ENCODE results near the gene RIMKLB.
"Not testable (repeated sequence)": the region's sequence is repeated elsewhere in the genome, so short reads cannot be mapped to it uniquely, and the experiment has no call there.

RIMKLB gene

GRCh38 chr12:8692573-8692972, 5.2 kb upstream of the RIMKLB start:
- no peak for DNase-seq (ENCODE audit: low read depth, low spot score)

GRCh38 chr12:8695116-8695515, 2.7 kb upstream of the RIMKLB start:
- DNase-seq (ENCODE audit: low read depth, low spot score): no peak

DNA sequence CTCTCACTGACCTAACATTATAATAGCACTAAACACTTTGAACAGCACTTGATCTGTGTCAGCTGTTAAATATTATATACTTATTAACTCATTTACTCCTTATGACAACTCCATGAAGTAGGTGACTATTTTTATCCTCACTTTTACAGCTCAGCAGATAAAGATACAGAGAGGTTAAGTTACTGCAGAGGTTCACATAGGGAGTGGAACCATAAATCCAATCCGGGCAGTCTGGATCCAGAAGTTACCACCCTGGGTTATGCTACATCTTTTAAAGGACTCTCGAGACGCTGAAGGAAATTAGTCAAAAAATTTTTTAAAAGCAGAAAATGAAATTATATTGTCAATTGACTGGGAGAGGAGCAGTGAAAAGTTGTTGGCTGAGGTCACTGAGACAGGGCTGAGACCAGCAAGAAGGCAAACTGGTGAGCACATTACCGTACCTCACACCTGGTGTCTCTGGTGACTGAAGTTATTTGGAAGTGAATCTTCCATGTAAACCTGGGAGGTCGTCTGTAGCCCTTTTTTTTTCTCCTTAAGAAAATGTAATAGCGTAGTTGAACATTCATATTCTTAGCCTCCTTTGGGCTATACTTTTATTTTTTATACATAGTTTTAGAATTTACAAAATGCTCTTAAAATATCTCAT, 1.2 kb upstream of the RIMKLB start:
- no peak for DNase-seq (ENCODE audit: low read depth, low spot score)

- DNase-seq (ENCODE audit: low read depth, low spot score): no peak
These were observed 693 bp upstream of the RIMKLB start for GRCh38 chr12:8697120-8697475.

GRCh38 chr12:8698132-8698851, 501 bp downstream of the RIMKLB start:
- no peak for DNase-seq (ENCODE audit: low read depth, low spot score)

DNA sequence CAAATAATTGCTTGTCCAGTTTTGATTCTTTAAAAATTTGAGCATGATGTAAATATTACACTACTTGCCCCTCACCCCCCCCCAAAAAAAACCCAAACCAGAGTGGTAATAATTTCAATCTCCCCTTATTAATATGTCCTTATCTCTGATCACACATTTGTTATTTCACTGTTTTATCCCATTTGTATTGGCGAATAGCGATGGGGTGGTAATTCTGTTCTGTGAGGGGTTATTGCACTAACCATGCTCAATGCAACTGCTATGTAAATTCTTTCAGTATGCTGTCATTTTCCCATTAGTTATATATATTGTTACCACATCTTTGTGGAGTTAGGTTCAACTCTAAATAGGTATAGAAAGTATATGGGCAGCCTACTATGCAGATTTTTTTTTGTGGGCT, 1.1 kb downstream of the RIMKLB start:
- no peak for DNase-seq (ENCODE audit: low read depth, low spot score)

- DNase-seq (ENCODE audit: low read depth, low spot score): no peak
These were observed 1.9 kb downstream of the RIMKLB start for GRCh38 chr12:8699714-8700113.

GRCh38 chr12:8701046-8701660, 3.4 kb downstream of the RIMKLB start:
- no peak for DNase-seq (ENCODE audit: low read depth, low spot score)

DNA sequence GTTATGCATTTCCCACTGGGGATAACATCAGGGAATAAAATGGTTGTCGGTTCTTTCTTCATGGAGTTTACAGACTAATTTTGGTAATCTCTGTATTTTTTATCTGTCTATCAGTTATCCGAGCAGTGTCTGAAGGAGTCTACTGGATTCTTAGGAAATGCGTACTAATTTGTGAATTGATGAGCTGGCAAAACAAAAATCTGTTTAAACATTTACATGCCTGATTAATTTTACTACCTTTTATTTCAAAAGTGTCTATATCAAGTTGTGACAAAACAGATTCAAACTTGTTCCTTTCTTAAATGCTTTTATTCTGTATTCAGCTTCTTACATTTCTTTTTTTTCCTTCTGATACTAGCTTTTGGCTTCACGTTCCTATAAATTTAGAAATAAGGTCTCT, 4.4 kb downstream of the RIMKLB start:
- DNase-seq (ENCODE audit: low read depth, low spot score): no peak

GRCh38 chr12:8709124-8709830, 11.5 kb downstream of the RIMKLB start:
- no peak for DNase-seq (ENCODE audit: low read depth, low spot score)

- no peak for DNase-seq (ENCODE audit: low read depth, low spot score)
These were observed 14.8 kb downstream of the RIMKLB start for GRCh38 chr12:8712572-8712971.

DNA sequence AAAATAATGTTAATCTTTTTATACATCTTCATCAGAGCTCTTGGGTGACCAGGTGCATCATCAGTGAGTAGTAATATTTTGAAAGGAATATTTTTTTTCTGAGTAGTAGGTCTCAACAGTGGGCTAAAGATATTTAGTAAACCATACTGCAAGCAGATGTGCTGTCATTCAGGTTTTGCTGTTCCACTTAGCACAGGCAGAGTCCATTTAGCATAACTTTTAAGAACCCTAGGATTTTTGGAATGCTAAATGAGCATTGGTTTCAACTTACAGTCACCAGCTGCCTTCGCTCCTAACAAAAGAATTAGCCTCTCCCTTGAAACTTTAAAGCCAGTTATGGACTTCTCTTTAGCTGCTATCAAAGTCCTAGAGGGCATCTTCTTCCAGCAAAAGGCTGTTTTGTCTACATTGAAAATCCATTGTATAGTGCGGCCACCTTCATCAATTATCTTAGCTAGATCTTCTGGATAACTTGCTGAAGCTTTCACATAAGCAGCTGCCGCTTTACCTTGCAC, 24.6 kb downstream of the RIMKLB start:
- no peak for DNase-seq (ENCODE audit: low read depth, low spot score)

DNA sequence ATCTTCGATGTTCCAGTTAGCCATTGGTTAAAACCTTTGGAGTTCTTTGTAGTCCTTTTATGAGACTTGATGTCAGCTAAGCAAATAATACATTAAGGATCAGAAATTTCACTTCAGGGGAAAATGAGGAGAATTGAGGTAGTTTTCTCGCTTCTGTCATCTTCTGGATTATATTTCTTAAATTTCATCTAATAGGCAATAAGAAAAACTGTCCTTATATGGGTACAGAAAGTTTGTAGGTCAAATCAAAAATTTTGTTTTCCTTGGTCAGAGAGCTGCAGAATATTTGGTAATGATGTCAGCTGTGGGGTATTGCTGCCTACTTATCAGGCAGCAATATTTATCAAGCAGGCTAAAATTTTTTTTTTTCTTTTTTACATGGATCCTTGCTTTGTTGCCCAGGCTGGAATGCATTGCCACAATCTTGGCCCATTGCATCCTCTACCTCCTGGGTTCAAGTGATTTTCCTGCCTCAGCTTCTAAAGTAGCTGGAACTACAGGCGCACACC, 37.1 kb downstream of the RIMKLB start:
- no peak for DNase-seq (ENCODE audit: low read depth, low spot score)

GRCh38 chr12:8742501-8742900, 44.7 kb downstream of the RIMKLB start:
- no peak for DNase-seq (ENCODE audit: low read depth, low spot score)

- DNase-seq (ENCODE audit: low read depth, low spot score): not testable (repeated sequence)
These were observed 45.3 kb downstream of the RIMKLB start for GRCh38 chr12:8743121-8743520.

DNA sequence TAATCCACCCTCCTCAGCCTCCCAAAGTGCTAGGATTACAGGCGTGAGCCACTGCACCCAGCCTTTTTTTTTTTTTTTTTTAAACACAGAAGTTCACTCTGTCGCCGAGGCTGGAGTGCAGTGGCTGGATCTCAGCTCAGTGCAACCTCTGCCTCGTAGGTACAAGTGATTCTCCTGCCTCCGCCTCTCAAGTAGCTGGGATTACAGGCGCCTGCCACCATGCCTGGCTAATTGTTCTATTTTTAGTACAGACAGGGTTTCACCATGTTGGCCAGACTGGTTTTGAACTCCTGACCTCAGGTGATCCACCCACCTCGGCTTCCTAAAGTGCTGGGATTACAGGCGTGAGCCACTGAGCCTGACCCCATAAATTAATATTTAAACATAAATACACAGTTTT, 47.8 kb downstream of the RIMKLB start:
- not testable (repeated sequence) for DNase-seq (ENCODE audit: low read depth, low spot score)

DNA sequence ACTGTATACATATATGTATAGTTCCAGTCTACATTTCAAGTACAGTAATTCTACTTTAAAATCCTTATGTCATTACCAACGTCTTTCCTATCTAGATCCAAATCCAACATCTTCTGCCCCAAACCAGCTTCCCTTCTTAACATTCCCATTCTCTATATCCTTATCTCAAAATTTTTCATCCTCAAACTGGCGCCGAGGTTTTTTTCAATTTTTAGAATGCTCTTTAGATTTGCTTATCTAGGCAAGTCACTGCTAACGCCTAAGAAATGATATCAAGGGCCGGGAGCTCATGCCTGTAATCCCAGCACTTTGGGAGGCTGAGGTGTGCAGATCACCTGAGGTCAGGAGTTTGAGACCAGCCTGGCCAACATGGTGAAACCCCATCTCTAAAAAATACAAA, 48.3 kb downstream of the RIMKLB start:
- no peak for DNase-seq (ENCODE audit: low read depth, low spot score)

GRCh38 chr12:8760076-8760475, 62.3 kb downstream of the RIMKLB start:
- DNase-seq (ENCODE audit: low read depth, low spot score): not testable (repeated sequence)

GRCh38 chr12:8762701-8763100, 64.9 kb downstream of the RIMKLB start:
- not testable (repeated sequence) for DNase-seq (ENCODE audit: low read depth, low spot score)

DNA sequence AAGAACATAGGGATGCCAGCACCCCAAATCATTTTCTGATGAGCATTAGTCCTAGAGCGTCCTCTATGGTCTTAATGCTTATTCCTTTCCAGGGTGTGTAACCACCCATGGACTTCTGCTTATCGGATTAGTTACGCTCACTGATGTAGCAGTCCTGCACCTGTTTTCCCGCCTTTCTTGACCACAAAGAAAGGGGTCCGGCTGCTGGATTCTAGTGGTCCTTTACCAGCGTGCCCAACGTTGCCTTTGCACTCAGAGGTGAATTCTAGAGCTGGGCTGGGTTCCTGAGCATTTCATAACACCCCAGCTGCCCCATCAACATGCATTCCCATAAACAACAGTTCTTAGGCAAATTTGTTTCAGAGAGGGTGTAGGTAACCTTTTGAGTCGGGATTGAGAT, 68.3 kb downstream of the RIMKLB start:
- not testable (repeated sequence) for DNase-seq (ENCODE audit: low read depth, low spot score)

GRCh38 chr12:8770499-8770898, 72.7 kb downstream of the RIMKLB start:
- DNase-seq (ENCODE audit: low read depth, low spot score): no peak

DNA sequence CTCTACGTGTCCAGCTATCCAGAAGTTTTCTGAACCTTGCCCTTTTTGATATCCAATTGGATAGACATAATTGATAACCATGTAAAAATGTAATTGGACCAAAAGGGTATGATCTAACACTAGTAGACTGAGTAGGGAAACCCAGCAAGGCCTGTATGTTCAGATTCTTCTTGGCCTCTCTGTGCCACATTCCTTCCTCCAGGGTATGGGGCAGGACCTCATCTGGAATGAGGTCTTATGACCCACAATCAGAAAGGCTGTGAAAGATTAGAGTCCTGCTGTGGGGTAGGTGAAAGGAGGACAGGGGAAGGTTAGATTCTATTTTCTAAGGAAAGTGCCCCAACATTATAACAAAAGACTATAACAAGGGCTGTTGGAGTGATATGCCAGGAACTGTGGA, 73.3 kb downstream of the RIMKLB start:
- DNase-seq (ENCODE audit: low read depth, low spot score): no peak

Measured in brain pericyte (primary cell).